Measurements from ENCODE around the gene CCDC33. TPM values are rescaled to one million over a fixed set of nuclear protein-coding genes. Genes with fewer than 3 reads are reported as not detected.
"Not testable (repeated sequence)": the region's sequence is repeated elsewhere in the genome, so short reads cannot be mapped to it uniquely, and the experiment has no call there.

Gene CCDC33
- total and polyA plus RNA-seq, 8 donors, result 0.58 to 9.4 (median 0.73) TPM; not detected in 5

- intact Hi-C loops (cut with DNase I; ENCODE audit: low total_unique reads), result no loop called here
- H3K4me3 ChIP-seq, result no peak overlapping the region
- TF ChIP-seq CTCF (IDR thresholded peaks at IDR 0.05) (no peak), POLR2A (IDR thresholded peaks at IDR 0.05) (no peak), EP300 (IDR thresholded peaks at IDR 0.05) (no peak)
- no peaks in the 10 kb centered on the region for H3K36me3 ChIP-seq
- 90 to 100% (median 96%) methylated on average over 3 of the region's 3 CpGs for WGBS, 5 donors
- no peak for DNase-seq
- H3K4me1 ChIP-seq, result peaks cover 0 to 4% (median 0%) of the 10 kb centered on the region in 4 donors
- peaks cover 0 to 7% (median 0%) of the 10 kb centered on the region in 4 donors for H3K9me3 ChIP-seq
- H3K27me3 ChIP-seq, result peaks cover 0 to 14% (median 0%) of the 10 kb centered on the region in 3 donors
- H3K27ac ChIP-seq, result no peak overlapping the region
Measured at GRCh38 chr15:74349241-74349778, 113.2 kb downstream of the CCDC33 start.

- no peak overlapping the region for H3K4me3 ChIP-seq
- H3K27ac ChIP-seq, result no peak overlapping the region
- H3K36me3 ChIP-seq, result no peaks in the 10 kb centered on the region
- DNase-seq, result no peak
- H3K9me3 ChIP-seq, result peaks cover 0 to 9% (median 0%) of the 10 kb centered on the region in 4 donors
- intact Hi-C loops (cut with DNase I; ENCODE audit: low total_unique reads), result no loop called here
- 67 to 73% (median 72%) methylated on average over 14 of the region's 14 CpGs for WGBS, 5 donors
- TF ChIP-seq POLR2AphosphoS5 (IDR thresholded peaks at IDR 0.05) (no peak), EP300 (IDR thresholded peaks at IDR 0.05) (no peak), CTCF (IDR thresholded peaks at IDR 0.05) (no peak), POLR2A (IDR thresholded peaks at IDR 0.05) (no peak)
- H3K4me1 ChIP-seq, result peaks cover 0 to 4% (median 0%) of the 10 kb centered on the region in 4 donors
- peaks cover 0 to 7% (median 0%) of the 10 kb centered on the region in 3 donors for H3K27me3 ChIP-seq
Measured at GRCh38 chr15:74350295-74351275, 114.5 kb downstream of the CCDC33 start.

- peaks cover 0 to 4% (median 0%) of the 10 kb centered on the region in 4 donors for H3K4me1 ChIP-seq
- no peak overlapping the region for H3K27ac ChIP-seq
- TF ChIP-seq EP300 (IDR thresholded peaks at IDR 0.05) (no peak), POLR2AphosphoS5 (IDR thresholded peaks at IDR 0.05) (no peak), CTCF (IDR thresholded peaks at IDR 0.05) (no peak)
- no peaks in the 10 kb centered on the region for H3K36me3 ChIP-seq
- intact Hi-C loops (cut with DNase I; ENCODE audit: low total_unique reads), result no loop called here
- peaks cover 0 to 9% (median 0%) of the 10 kb centered on the region in 4 donors for H3K9me3 ChIP-seq
- DNase-seq, result no peak
- H3K27me3 ChIP-seq, result peaks cover 0 to 6% (median 0%) of the 10 kb centered on the region in 3 donors
- no peak overlapping the region for H3K4me3 ChIP-seq
- 26 to 44% (median 29%) methylated on average over 3 of the region's 3 CpGs for WGBS, 5 donors
Measured at GRCh38 chr15:74351670-74352069, 115.5 kb downstream of the CCDC33 start.

- H3K27ac ChIP-seq, result no peak overlapping the region
- H3K9me3 ChIP-seq, result peaks cover 0 to 9% (median 0%) of the 10 kb centered on the region in 4 donors
- H3K27me3 ChIP-seq, result peaks cover 0 to 6% (median 0%) of the 10 kb centered on the region in 3 donors
- WGBS, 5 donors, result 46 to 80% (median 59%) methylated on average over 3 of the region's 3 CpGs
- no peaks in the 10 kb centered on the region for H3K36me3 ChIP-seq
- intact Hi-C loops (cut with DNase I; ENCODE audit: low total_unique reads), result no loop called here
- peaks cover 0 to 4% (median 0%) of the 10 kb centered on the region in 4 donors for H3K4me1 ChIP-seq
- DNase-seq, result no peak
- TF ChIP-seq EP300 (IDR thresholded peaks at IDR 0.05) (no peak), POLR2A (IDR thresholded peaks at IDR 0.05) (no peak), POLR2AphosphoS5 (IDR thresholded peaks at IDR 0.05) (no peak), CTCF (IDR thresholded peaks at IDR 0.05) (no peak)
- no peak overlapping the region for H3K4me3 ChIP-seq
Measured at GRCh38 chr15:74352393-74352910, 116.3 kb downstream of the CCDC33 start.

GRCh38 chr15:74353992-74354391 lies 117.9 kb downstream of the CCDC33 start:
- 77 to 84% (median 82%) methylated on average over 2 of the region's 2 CpGs for WGBS, 5 donors

GRCh38 chr15:74356050-74356449 lies 119.9 kb downstream of the CCDC33 start:
- 88 to 97% (median 92%) methylated on average over 6 of the region's 6 CpGs for WGBS, 5 donors
- H3K27me3 ChIP-seq; H3K4me3 ChIP-seq; H3K4me1 ChIP-seq; H3K36me3 ChIP-seq; H3K27ac ChIP-seq; H3K9me3 ChIP-seq; DNase-seq; intact Hi-C loops (cut with DNase I; ENCODE audit: low total_unique reads): not testable (repeated sequence)

More at GRCh38 chr15:74353992-74354391, 117.9 kb downstream of the CCDC33 start:
- DNase-seq; H3K4me3 ChIP-seq; H3K36me3 ChIP-seq; H3K4me1 ChIP-seq; H3K27ac ChIP-seq; intact Hi-C loops (cut with DNase I; ENCODE audit: low total_unique reads); H3K9me3 ChIP-seq; H3K27me3 ChIP-seq: not testable (repeated sequence)

GRCh38 chr15:74357514-74357913 lies 121.4 kb downstream of the CCDC33 start:
- not testable (repeated sequence) for DNase-seq, H3K27ac ChIP-seq
- WGBS, 5 donors, result 57 to 68% (median 60%) methylated on average over 7 of the region's 7 CpGs

More at GRCh38 chr15:74357514-74357913, 121.4 kb downstream of the CCDC33 start:
- H3K4me1 ChIP-seq; H3K27me3 ChIP-seq; H3K36me3 ChIP-seq; H3K9me3 ChIP-seq; intact Hi-C loops (cut with DNase I; ENCODE audit: low total_unique reads); H3K4me3 ChIP-seq: not testable (repeated sequence)
